ENCODE measurements around the gene MMADHC.
A peak's percentile ranks its signal among the peaks of the same experiment; 100 is the strongest.

- TF ChIP-seq CTCF (conservative IDR thresholded peaks at IDR 0.05; ENCODE audit: low read depth, low read length): no peak
- TF ChIP-seq RAD21 (IDR thresholded peaks at IDR 0.05; ENCODE audit: low read length): no peak
- TF ChIP-seq POLR2A (IDR thresholded peaks at IDR 0.05; ENCODE audit: low read depth, low read length): no peak
- no peak for TF ChIP-seq BHLHE40 (IDR thresholded peaks at IDR 0.05; ENCODE audit: low read depth, low read length)
- TF ChIP-seq CEBPB (IDR thresholded peaks at IDR 0.05; ENCODE audit: low read depth, low read length): peak; percentile 42; the same call in 1 of the 2 replicates
- no peak for TF ChIP-seq NFE2L2 (IDR thresholded peaks at IDR 0.05; ENCODE audit: low read depth, low read length)
- TF ChIP-seq MAFK (IDR thresholded peaks at IDR 0.05; ENCODE audit: low read depth, low read length): no peak
- no peak for TF ChIP-seq USF2 (IDR thresholded peaks at IDR 0.05; ENCODE audit: low read depth, low read length)
- no peak for TF ChIP-seq RCOR1 (IDR thresholded peaks at IDR 0.05; ENCODE audit: insufficient replicate concordance, low read length)
- no peak for TF ChIP-seq FOS (IDR thresholded peaks at IDR 0.05; ENCODE audit: low read depth, low read length)
- TF ChIP-seq ELK1 (IDR thresholded peaks at IDR 0.05; ENCODE audit: borderline replicate concordance, low read depth, low read length): no peak
- TF ChIP-seq MAZ (IDR thresholded peaks at IDR 0.05; ENCODE audit: borderline replicate concordance, low read depth, low read length): no peak
- TF ChIP-seq RFX5 (IDR thresholded peaks at IDR 0.05; ENCODE audit: low read depth, low read length): no peak
Measured at GRCh38 chr2:149585166-149585885, 2.2 kb downstream of the MMADHC start.
